Heart right ventricle (tissue), 16 donors: ENCODE measurements around the gene ZNF787. TPM values are rescaled to one million over a fixed set of nuclear protein-coding genes. Genes with fewer than 3 reads are reported as not detected.

Source experiments
- ATAC-seq, 8 donors: fragments of 200-7000 bp; cut with Tn5 transposase; one replicate each; pipeline ENCODE4 v1.9.1; 2020; ENCODE audit warnings: mild to moderate bottlenecking in 8 of 8, moderate library complexity in 8 of 8, moderate number of reproducible peaks in 1 of 8
- DNase-seq, 2 donors: peaks; one replicate each; pipeline ENCODE4 v3.0.0-alpha.2; 2020
- H3K27ac ChIP-seq, 10 donors: fragments of 200-600 bp; sonication (generic) in 2 of 10; one replicate each; pipeline versions ENCODE4 v1.5.0 to v1.8.0; 2020 to 2022; ENCODE audit warnings: mild to moderate bottlenecking in 3 of 10
- H3K27me3 ChIP-seq, 7 donors: fragments of 200-600 bp; one replicate each; pipeline ENCODE4 v1.8.0; 2021 to 2022; ENCODE audit warnings: mild to moderate bottlenecking in 2 of 7
- H3K36me3 ChIP-seq, 9 donors: fragments of 200-600 bp; sonication (generic) in 1 of 9; one replicate each; pipeline versions ENCODE4 v1.5.0 to v1.8.0; 2020 to 2022; ENCODE audit warnings: mild to moderate bottlenecking in 2 of 9
- H3K4me1 ChIP-seq, 9 donors: fragments of 200-600 bp; sonication (generic) in 1 of 9; one replicate each; pipeline versions ENCODE4 v1.5.0 to v1.8.0; 2020 to 2022; ENCODE audit warnings: mild to moderate bottlenecking in 4 of 9
- H3K4me3 ChIP-seq, 10 donors: fragments of 200-600 bp; sonication (generic) in 2 of 10; one replicate each; pipeline versions ENCODE4 v1.5.0 to v1.8.0; 2020 to 2022; ENCODE audit warnings: mild to moderate bottlenecking in 7 of 10, moderate library complexity in 2 of 10
- H3K9me3 ChIP-seq, 11 donors: fragments of 200-600 bp in 10 of 11; sonication (generic) in 2 of 11; one replicate each; pipeline versions ENCODE4 v1.5.0 to v1.8.0; 2013 to 2022; ENCODE audit warnings: mild to moderate bottlenecking in 2 of 11, control low read depth in 1 of 11, moderate library complexity in 1 of 11
- WGBS, 2 donors: extraction: QIAGEN DNeasy Blood & Tissue Kit; methylation state at CpG; one replicate each; pipeline ENCODE4 v1.1.7; 2013; ENCODE audit warnings: inconsistent platforms in 1 of 2; 5-methylcytosine and 5-hydroxymethylcytosine counted together
- intact Hi-C, 10 donors: fragments of 100-400 bp; cut with DNase I; formaldehyde crosslinking; loops; one replicate each; pipeline versions ENCODE4 v1.11.1 to v1.14.2; 2022
- polyA plus RNA-seq, 2 donors: library from polyadenylated mRNA; stranded (reverse); fragments of 200-250 nt; gene quantifications; one replicate each; pipeline ENCODE4 v1.2.3, GENCODE V29; 2013
- total RNA-seq, 10 donors: library from RNA; stranded (reverse); fragmentation: NEBNext Ultra II Directional in 3 of 10; extraction: Animal tissue kit (Norgen Biotek cat#: 25700) in 3 of 10; gene quantifications; one replicate each; pipeline versions ENCODE4 v1.2.1 to v1.2.4, GENCODE V29; 2021 to 2023
- TF ChIP-seq, protein P1 (sequence below), 9 donors: fragments of 200-600 bp; sonication (generic) in 2 of 9; IDR thresholded peaks; one replicate each; pipeline versions ENCODE4 v1.5.0 to v1.8.0; 2021 to 2022; ENCODE audit warnings: antibody characterized with exemption in 9 of 9, mild to moderate bottlenecking in 5 of 9, moderate library complexity in 1 of 9
- donor health status: Arrhythmogenic right ventricular cardiomyopathy.
- donor health status: ischemic (EF 13 %, LVEDD 7.1; RV severe dilation, severe dysfunction).
- donor health status: healthy with polysubstance abuse.
- donor health status: DM: no; HTN: yes; CAD: no.
- donor health status: DM: no; HTN: no; CAD: no.
- donor health status: ischemic (EF 25% LVEDD 6.9; RV normal size, moderate dysfunction).
- donor health status: ischemic (EF 25% LVEDD 5.7; RV mildly dilated, moderate dysfunction).
- donor health status: healthy.
- donor health status: DM: yes; HTN: yes; CAD: no.
- donor health status: Ischemic cardiomyopathy.
- donor health status: ischemic (EF 35%, LVEDD 5.7; RV mildly dilated, moderate dysfunction).
- donor health status: nonischemic (EF 11% LVEDD 7.7; RV severe dilation, severe dysfunction).
- donor health status: DM: yes; HTN: yes; CAD: no.
- donor health status: PGD.
- donor health status: ischemic (EF 29% LVEDD 5.4; RV normal size, mild dysfunction).
- donor health status: nonischemic (EF 23%, LVEDD 6.1; RV moderate dilation, normal function).

The ZNF787 gene
- total and polyA plus RNA-seq, 12 donors: 18.5 to 47.2 (median 28.4) TPM

GRCh38 chr19:56138069-56138468, 17.0 kb upstream of the ZNF787 start:
- no peaks in the 10 kb centered on the region for H3K27me3 ChIP-seq
- no peak for ATAC-seq
- H3K9me3 ChIP-seq: no peaks in the 10 kb centered on the region
- WGBS, 2 donors: 76 to 91% methylated on average over 3 of the region's 3 CpGs
- no peak overlapping the region for H3K27ac ChIP-seq
- no peaks in the 10 kb centered on the region for H3K36me3 ChIP-seq
- H3K4me1 ChIP-seq: peaks cover 0 to 33% (median 17%) of the 10 kb centered on the region in 9 donors
- TF ChIP-seq, protein P1, sequence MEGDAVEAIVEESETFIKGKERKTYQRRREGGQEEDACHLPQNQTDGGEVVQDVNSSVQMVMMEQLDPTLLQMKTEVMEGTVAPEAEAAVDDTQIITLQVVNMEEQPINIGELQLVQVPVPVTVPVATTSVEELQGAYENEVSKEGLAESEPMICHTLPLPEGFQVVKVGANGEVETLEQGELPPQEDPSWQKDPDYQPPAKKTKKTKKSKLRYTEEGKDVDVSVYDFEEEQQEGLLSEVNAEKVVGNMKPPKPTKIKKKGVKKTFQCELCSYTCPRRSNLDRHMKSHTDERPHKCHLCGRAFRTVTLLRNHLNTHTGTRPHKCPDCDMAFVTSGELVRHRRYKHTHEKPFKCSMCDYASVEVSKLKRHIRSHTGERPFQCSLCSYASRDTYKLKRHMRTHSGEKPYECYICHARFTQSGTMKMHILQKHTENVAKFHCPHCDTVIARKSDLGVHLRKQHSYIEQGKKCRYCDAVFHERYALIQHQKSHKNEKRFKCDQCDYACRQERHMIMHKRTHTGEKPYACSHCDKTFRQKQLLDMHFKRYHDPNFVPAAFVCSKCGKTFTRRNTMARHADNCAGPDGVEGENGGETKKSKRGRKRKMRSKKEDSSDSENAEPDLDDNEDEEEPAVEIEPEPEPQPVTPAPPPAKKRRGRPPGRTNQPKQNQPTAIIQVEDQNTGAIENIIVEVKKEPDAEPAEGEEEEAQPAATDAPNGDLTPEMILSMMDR (IDR thresholded peaks at IDR 0.05): no peak
- intact Hi-C loops: no loop called here
- DNase-seq: no peak
- H3K4me3 ChIP-seq: no peak overlapping the region

- TF ChIP-seq, protein P1 (IDR thresholded peaks at IDR 0.05): no peak
- intact Hi-C loops: no loop called here
- H3K9me3 ChIP-seq: no peaks in the 10 kb centered on the region
- no peak overlapping the region for H3K4me3 ChIP-seq
- no peaks in the 10 kb centered on the region for H3K27me3 ChIP-seq
- 51 to 58% methylated on average over 6 of the region's 6 CpGs for WGBS, 2 donors
- DNase-seq (no peak), ATAC-seq (no peak)
- no peak overlapping the region for H3K27ac ChIP-seq
- no peaks in the 10 kb centered on the region for H3K36me3 ChIP-seq
- H3K4me1 ChIP-seq: peaks cover 0 to 31% (median 16%) of the 10 kb centered on the region in 9 donors
Measured at GRCh38 chr19:56137405-56137804, 16.3 kb upstream of the ZNF787 start.

GRCh38 chr19:56136362-56136761, 15.3 kb upstream of the ZNF787 start:
- H3K4me3 ChIP-seq: no peak overlapping the region
- H3K27ac ChIP-seq: no peak overlapping the region
- H3K4me1 ChIP-seq: peaks cover 0 to 28% (median 12%) of the 10 kb centered on the region in 9 donors
- no peaks in the 10 kb centered on the region for H3K36me3 ChIP-seq
- DNase-seq (no peak), ATAC-seq (no peak)
- no peaks in the 10 kb centered on the region for H3K9me3 ChIP-seq
- TF ChIP-seq, protein P1 (IDR thresholded peaks at IDR 0.05): no peak
- no peaks in the 10 kb centered on the region for H3K27me3 ChIP-seq
- intact Hi-C loops: no loop called here
- 60 to 66% methylated on average over 10 of the region's 10 CpGs for WGBS, 2 donors

- H3K27me3 ChIP-seq: no peaks in the 10 kb centered on the region
- H3K27ac ChIP-seq: no peak overlapping the region
- ATAC-seq (no peak), DNase-seq (no peak)
- WGBS, 2 donors: 86 to 89% methylated on average over 5 of the region's 5 CpGs
- TF ChIP-seq, protein P1 (IDR thresholded peaks at IDR 0.05): no peak
- H3K4me1 ChIP-seq: peaks cover 0 to 22% (median 7%) of the 10 kb centered on the region in 9 donors
- H3K9me3 ChIP-seq: no peaks in the 10 kb centered on the region
- intact Hi-C loops: no loop called here
- no peak overlapping the region for H3K4me3 ChIP-seq
- H3K36me3 ChIP-seq: no peaks in the 10 kb centered on the region
Measured at GRCh38 chr19:56134654-56134921, 13.5 kb upstream of the ZNF787 start.
